OCI-LY7 (cell line): ENCODE results near the gene AAGAB. TPM values are rescaled to one million over a fixed set of nuclear protein-coding genes. Genes with fewer than 3 reads are reported as not detected.

Source experiments
- BruUV-seq: library from RNA; stranded (reverse); fragments of 400-500 nt; replicated peaks from 2 replicates; lab custom pipeline; 2021; lab: Mats Ljungman, UMichigan
- CTCF ChIA-PET: fragments of 300-600 bp; sonication (Branson Sonifier 250); formaldehyde crosslinking; loops from one replicate; lab custom pipeline; 2022; ENCODE audit warnings: antibody characterized with exemption; ENCODE audit not compliant: unreplicated experiment; lab: Charles Lee
- POLR2A ChIA-PET: fragments of 300-600 bp; sonication (Branson Sonifier 250); formaldehyde crosslinking; loops from one replicate; lab custom pipeline; 2022; ENCODE audit warnings: antibody characterized with exemption; lab: Charles Lee
- DNase-seq: peaks from one replicate; pipeline ENCODE4 v3.0.0-alpha.2; 2015; ENCODE audit warnings: low spot score
- H2AFZ ChIP-seq: fragments of 200-600 bp; sonication (generic), shearing (Covaris generic); 2 replicates; pipeline ENCODE4 v1.6.1; 2014; ENCODE audit warnings: mild to moderate bottlenecking, antibody characterized with exemption, low read length, moderate library complexity
- H3K27ac ChIP-seq: fragments of 200-600 bp; sonication (generic); 2 replicates; pipeline ENCODE4 v1.5.1; 2014; ENCODE audit warnings: mixed run types, low read depth, mild to moderate bottlenecking, moderate library complexity, low read length, inconsistent platforms; ENCODE audit not compliant: poor library complexity, severe bottlenecking
- H3K36me3 ChIP-seq: fragments of 200-600 bp; sonication (generic); 2 replicates; pipeline ENCODE4 v1.6.1; 2014; ENCODE audit warnings: mild to moderate bottlenecking, antibody characterized with exemption, low read length, moderate library complexity, mixed read lengths; ENCODE audit not compliant: insufficient read depth
- H3K4me1 ChIP-seq: fragments of 200-600 bp; sonication (generic); 2 replicates; pipeline ENCODE4 v1.5.1; 2014; ENCODE audit warnings: mild to moderate bottlenecking, low read length; ENCODE audit not compliant: insufficient read depth, poor library complexity, severe bottlenecking
- H3K4me2 ChIP-seq: fragments of 200-600 bp; sonication (generic); 2 replicates; pipeline ENCODE4 v1.6.1; 2014; ENCODE audit warnings: mild to moderate bottlenecking, low read length
- H3K4me3 ChIP-seq: fragments of 200-600 bp; sonication (generic); 2 replicates; pipeline ENCODE4 v1.5.1; 2014; ENCODE audit warnings: mild to moderate bottlenecking, low read depth, low read length; ENCODE audit not compliant: poor library complexity, severe bottlenecking
- H3K79me2 ChIP-seq: fragments of 200-600 bp; sonication (generic); 2 replicates; pipeline ENCODE4 v1.6.1; 2016; ENCODE audit warnings: low read depth, mild to moderate bottlenecking, low read length, moderate library complexity, mixed read lengths; ENCODE audit not compliant: insufficient read depth
- H3K9me2 ChIP-seq: fragments of 200-600 bp; sonication (generic); 2 replicates; pipeline ENCODE4 v1.6.1; 2016; ENCODE audit warnings: mild to moderate bottlenecking, low read length, mixed read lengths; ENCODE audit not compliant: insufficient read depth
- H3K9me3 ChIP-seq: fragments of 200-600 bp; sonication (generic); 2 replicates; pipeline ENCODE4 v1.6.1; 2014; ENCODE audit warnings: mild to moderate bottlenecking, mixed run types, low read length, mixed read lengths
- H4K20me1 ChIP-seq: fragments of 200-600 bp; sonication (generic); 2 replicates; pipeline ENCODE4 v1.6.1; 2014; ENCODE audit warnings: mild to moderate bottlenecking, antibody characterized with exemption, low read length, moderate library complexity, mixed read lengths; ENCODE audit not compliant: insufficient read depth
- CTCF ChIP-seq: fragments of 200-600 bp; sonication (generic); conservative IDR thresholded peaks from 2 replicates; pipeline ENCODE4 v1.5.1; 2014; ENCODE audit warnings: mild to moderate bottlenecking, antibody characterized with exemption, low read length, moderate library complexity, mixed read lengths
- EZH2phosphoT487 ChIP-seq: fragments of 200-600 bp; sonication (generic); IDR thresholded peaks from 2 replicates; pipeline ENCODE4 v1.6.1; 2018; ENCODE audit warnings: low read depth, borderline replicate concordance, mild to moderate bottlenecking, mixed run types, antibody characterized with exemption, low read length, moderate library complexity, mixed read lengths
- intact Hi-C: fragments of 100-400 bp; cut with micrococcal nuclease; formaldehyde crosslinking; loops from one replicate; pipeline ENCODE4 v1.10.0; 2022; ENCODE audit not compliant: unreplicated experiment
- total RNA-seq, 2 experiments: library from RNA; depleted of rRNA in 1 of 2; stranded (reverse); fragments of >200 nt in 1 of 2; shearing (Covaris generic) in 1 of 2; gene quantifications; 2 replicates each; pipeline ENCODE4 v1.2.3, GENCODE V29; 2014 to 2022

The AAGAB gene
- total RNA-seq, 2 experiments from 2014 or later, result 31.0 to 39.9 TPM

- Histone ChIP-seq H3K4me1 (no peaks in the 10 kb centered on the region), H3K4me3 (no peak overlapping the region), H4K20me1 (no peaks in the 10 kb centered on the region), H2AFZ (no peak overlapping the region), H3K4me2 (no peak overlapping the region), H3K9me2 (no peaks in the 10 kb centered on the region), H3K9me3 (no peaks in the 10 kb centered on the region), H3K79me2 (no peaks in the 10 kb centered on the region), H3K36me3 (peaks cover 59% of the 10 kb centered on the region), H3K27ac (no peak overlapping the region)
- no peak for DNase-seq
- intact Hi-C loops, result no loop called here
- no peak for TF ChIP-seq EZH2phosphoT487
- no peak for TF ChIP-seq CTCF
- ChIA-PET POLR2A (no interaction called here), CTCF (no interaction called here)
- BruUV-seq, result no TSS peak
Measured at GRCh38 chr15:67167091-67167490, 87.4 kb downstream of the AAGAB start.

GRCh38 chr15:67166280-67167009 lies 88.0 kb downstream of the AAGAB start:
- POLR2A ChIA-PET, result no interaction called here
- Histone ChIP-seq H3K4me1 (no peaks in the 10 kb centered on the region), H3K4me3 (no peak overlapping the region), H3K9me3 (no peaks in the 10 kb centered on the region), H4K20me1 (no peaks in the 10 kb centered on the region), H3K79me2 (0 out of 2 replicates have a peak, but pooled peaks cover 2% of the 10 kb centered on the region), H3K36me3 (peaks cover 52% of the 10 kb centered on the region), H3K9me2 (no peaks in the 10 kb centered on the region), H3K4me2 (no peak overlapping the region), H2AFZ (no peak overlapping the region), H3K27ac (no peak overlapping the region)
- CTCF ChIA-PET, result no interaction called here
- DNase-seq, result no peak
- intact Hi-C loops, result no loop called here
- no TSS peak for BruUV-seq
- no peak for TF ChIP-seq EZH2phosphoT487
- TF ChIP-seq CTCF, result no peak
